Subcutaneous adipose tissue (tissue), 4 donors: ENCODE measurements around the gene RNF138. TPM values are rescaled to one million over a fixed set of nuclear protein-coding genes. Genes with fewer than 3 reads are reported as not detected.

Experiments
- CTCF ChIP-seq: fragments of 450-650 bp; IDR thresholded peaks from one replicate; pipeline ENCODE4 v1.5.1; 2016; ENCODE audit warnings: low read depth, mild to moderate bottlenecking, control low read depth, antibody characterized with exemption, moderate library complexity
- total RNA-seq, 4 donors: library from RNA; depleted of rRNA; stranded (reverse); fragments of >200 nt; gene quantifications; one replicate each; pipeline ENCODE4 v1.1.0, GENCODE V29; 2016

RNF138 gene, protein sequence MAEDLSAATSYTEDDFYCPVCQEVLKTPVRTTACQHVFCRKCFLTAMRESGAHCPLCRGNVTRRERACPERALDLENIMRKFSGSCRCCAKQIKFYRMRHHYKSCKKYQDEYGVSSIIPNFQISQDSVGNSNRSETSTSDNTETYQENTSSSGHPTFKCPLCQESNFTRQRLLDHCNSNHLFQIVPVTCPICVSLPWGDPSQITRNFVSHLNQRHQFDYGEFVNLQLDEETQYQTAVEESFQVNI
- 10 to 100 TPM; 19.7 to 31.6 (median 22.3) TPM for total RNA-seq

DNA sequence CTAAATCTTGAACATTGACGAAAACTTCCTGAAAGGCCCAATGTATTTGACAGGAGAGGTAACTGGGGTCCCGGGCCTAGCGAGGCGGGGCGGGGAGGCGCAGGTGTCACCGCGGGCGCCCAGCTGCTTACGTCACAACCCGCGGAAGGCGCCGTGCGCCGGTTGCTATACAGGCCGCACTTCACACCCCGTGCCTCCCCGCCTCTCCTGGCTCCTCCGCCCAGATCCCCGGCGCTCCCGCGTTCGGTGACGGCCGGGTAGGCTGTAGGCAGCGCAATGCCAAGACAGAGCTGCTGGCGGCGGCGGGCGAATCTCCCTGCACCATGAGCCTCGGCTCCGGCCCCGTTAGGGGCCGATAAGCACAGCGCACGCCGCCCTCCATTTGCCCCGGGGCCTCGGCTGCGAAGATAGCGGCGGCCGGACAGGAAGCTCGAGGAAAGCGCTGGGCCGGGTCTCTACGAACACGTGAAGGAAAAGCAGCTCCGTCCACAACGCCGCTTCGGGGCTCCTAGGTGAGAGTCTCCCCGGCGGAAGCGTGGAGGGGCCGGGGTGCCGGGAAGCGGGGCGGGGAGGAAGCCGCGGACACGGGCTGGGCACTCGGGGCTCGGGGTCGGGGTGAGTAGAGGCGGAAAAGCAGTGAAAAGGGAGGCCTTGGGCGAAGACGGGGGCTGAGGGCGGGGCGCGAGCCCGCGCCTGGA lies at the start of gene RNF138:
Gene RNF138, plus strand, starts transcription at position 151 of the 698 bp plus-strand sequence. CDS start 903 bp downstream, outside the sequence.
- no peak for TF ChIP-seq CTCF

DNA sequence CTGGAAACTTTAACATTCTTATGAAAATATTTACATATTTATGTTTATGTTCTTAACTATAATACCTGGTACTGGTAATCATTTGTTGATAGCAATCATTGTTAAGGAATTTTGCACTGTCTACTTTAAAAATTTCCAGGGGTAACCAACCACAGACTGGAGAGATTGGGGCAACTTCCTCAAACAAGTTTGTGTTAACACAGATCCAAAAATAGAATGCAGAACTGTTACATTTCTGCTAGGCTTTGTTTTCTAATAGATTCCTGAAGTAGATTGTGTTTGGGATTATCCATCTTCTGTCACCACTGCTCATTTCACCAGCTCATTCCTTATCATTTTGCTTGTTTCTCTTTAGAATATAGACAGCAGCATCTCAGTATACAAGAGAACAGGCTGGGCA lies 49.3 kb upstream of the RNF138 start:
- no peak for TF ChIP-seq CTCF

GRCh38 chr18:32048507-32049091 lies 43.1 kb upstream of the RNF138 start:
- no peak for TF ChIP-seq CTCF

DNA sequence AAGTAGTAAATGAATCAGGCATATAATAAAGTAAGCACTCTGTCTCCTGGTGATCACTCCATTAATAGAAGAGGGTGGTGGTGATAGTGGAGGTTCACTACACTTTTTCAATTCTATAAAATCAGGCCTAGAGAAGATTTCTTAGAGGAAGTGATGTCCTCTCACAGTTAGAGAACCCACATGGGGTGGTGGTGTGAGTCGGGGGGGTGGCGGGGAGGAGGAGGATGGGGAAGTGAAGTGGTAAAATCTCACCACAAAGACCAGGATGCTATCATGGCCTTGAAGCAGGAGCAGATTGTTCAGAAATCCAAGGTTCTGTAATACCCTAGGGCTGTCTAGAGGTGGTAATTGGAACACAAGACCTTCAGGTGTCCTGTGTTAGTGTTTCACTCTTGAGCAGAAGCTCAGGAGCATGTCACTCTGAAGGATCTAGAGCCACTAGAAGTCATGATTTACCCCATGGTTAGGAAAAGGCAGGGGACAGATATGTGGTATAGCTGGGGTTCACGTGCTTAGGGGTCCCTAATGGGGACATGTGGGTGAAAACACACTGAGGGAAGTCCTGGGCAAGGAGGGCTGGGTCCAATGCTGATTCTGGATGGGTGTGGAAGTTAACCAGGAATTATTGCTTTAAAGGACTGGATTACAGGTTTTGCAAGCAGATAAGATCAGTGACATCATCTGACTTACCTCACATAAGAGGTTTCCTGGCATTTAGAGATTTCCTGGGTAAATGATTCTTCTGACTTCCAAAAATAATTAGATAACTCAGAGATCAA lies 42.1 kb upstream of the RNF138 start:
- no peak for TF ChIP-seq CTCF

DNA sequence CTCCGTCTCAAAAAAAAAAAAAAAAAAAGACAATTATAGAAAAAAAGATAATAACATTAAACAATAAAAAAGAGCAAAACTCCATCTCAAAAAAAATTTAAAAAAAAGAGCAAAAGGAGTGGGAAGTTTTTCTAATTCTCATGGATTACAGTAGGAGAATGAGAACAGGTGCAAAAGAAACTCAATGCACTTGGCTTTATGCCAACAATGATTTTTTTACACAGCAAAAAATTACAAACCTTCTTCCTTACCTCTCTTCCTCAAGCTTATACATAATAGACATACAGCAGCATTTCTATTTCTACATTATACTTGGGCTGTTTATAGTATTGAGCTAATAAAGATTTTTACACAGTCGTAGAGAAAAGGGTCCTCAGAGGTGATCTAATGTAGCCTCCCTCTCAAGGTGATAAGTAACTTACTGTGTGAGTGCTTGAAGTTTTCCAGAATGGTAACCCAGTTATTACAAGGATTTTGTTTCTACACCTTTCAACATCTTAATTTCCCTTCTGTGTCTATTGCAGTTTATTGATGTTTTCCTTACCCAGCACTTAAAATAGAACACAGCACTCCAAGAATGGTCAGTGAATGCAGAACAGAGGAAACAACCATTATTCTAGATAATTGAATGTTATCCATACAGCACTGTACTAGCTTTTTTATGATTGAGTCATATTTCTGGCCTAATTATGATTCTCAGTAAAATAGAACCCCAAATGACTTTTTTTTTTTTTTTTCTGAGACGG lies 34.9 kb upstream of the RNF138 start:
- TF ChIP-seq CTCF = no peak

DNA sequence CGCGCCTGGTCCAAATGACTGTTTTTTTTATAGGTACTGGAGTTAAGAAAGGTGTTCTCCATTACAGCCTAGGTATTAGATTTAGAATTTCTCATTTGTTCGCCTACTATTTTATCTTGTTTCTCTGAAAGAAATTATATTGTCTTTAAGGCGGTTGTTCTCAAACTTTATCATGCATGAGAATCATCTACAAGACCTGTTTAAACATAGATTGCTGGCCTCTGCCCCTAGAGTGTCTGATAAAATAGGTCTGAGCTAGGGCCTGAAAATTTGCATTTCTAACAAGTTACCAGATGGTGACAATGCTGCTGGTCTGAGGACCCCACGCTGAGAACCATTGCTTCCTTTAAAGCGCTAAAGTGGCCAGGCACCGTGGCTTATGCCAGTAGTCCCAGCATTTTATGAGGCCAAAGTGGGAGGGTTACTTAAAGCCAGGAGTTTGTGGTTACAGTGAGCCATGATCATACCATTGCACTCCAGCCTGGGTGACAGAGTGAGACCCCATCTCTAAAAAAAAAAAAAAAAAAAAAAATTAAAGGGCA lies 34.0 kb upstream of the RNF138 start:
- TF ChIP-seq CTCF = no peak
